CD4-positive, alpha-beta T cell treated with Interleukin-17A for 1 hour (primary cell): ENCODE measurements around the gene OR6N2.

Source experiments
- DNase-seq: peaks from one replicate; pipeline ENCODE4 v3.0.0-alpha.2; 2020

Gene OR6N2, protein sequence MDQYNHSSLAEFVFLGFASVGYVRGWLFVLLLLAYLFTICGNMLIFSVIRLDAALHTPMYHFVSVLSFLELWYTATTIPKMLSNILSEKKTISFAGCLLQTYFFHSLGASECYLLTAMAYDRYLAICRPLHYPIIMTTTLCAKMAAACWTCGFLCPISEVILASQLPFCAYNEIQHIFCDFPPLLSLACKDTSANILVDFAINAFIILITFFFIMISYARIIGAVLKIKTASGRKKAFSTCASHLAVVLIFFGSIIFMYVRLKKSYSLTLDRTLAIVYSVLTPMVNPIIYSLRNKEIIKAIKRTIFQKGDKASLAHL

DNA sequence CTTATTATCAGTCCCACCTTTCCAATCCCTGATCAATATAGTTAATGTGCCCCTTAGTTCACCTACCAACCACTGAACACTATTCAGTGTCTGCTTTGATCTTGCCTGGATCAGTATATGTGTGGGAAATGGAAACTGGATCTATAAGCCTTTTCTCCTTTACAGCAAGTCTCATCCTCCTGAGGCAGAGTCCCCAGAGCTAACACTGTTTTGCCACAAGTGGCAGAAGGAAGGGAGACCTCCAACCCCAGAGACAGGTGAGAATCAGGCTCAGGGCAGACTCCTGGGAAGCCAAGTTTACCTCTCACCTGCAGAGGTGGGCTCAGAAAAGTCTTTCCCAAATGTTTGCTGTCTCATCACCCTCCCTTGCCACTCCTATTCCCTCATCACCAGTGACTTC, at the start of gene OR6N2:
OR6N2 (minus strand) TSS at position 101 of the 400 bp plus-strand sequence. CDS start 3,569 bp downstream, outside the sequence.
- DNase-seq, result no peak

DNA sequence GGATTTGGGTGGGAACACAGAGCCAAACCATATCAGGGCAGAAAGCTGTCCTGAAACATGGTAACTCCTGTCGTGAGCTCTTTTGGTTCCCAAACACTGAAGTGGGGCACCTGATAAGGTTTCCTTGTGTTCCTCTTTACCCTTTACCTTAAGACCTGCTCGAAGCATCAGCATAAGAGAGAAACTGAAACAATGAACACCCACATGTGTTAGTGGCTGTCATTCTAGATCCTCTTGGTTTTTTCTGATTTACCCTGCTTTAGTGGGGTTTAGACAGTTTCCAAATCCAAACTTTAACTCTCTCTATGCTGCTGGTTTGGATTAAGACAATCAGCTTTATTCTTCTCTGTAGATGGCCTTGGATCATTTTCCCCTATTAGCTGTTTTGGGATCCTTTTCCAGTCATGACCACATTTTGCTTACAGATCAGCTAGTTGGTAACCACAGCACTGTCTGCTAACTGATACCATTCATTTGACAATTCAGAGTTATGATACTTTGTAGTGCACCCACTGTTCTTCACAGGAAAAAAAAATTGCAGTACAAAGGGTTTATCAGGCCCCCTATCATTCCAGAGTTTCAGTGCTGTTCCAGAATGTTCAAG, 49.2 kb upstream of the OR6N2 start:
- no peak for DNase-seq

DNA sequence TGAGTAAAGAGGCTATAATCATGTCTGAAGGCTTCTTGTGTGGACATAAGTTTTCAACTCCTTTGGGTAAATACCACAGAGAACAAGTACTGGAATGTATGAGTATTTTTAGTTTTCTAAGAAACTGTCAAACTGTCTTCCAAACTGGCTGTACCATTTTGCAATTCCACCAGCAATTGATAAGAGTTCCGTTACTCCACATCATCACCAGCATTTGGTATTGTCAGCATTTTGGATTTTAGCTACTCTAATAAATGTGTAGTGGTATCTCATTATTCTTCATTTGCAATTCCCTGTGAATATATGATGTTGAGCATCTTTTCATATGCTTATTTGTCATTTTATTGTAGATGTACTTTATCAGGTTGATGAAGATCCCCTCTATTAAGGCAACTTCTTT, 40.7 kb upstream of the OR6N2 start:
- no peak for DNase-seq

DNA sequence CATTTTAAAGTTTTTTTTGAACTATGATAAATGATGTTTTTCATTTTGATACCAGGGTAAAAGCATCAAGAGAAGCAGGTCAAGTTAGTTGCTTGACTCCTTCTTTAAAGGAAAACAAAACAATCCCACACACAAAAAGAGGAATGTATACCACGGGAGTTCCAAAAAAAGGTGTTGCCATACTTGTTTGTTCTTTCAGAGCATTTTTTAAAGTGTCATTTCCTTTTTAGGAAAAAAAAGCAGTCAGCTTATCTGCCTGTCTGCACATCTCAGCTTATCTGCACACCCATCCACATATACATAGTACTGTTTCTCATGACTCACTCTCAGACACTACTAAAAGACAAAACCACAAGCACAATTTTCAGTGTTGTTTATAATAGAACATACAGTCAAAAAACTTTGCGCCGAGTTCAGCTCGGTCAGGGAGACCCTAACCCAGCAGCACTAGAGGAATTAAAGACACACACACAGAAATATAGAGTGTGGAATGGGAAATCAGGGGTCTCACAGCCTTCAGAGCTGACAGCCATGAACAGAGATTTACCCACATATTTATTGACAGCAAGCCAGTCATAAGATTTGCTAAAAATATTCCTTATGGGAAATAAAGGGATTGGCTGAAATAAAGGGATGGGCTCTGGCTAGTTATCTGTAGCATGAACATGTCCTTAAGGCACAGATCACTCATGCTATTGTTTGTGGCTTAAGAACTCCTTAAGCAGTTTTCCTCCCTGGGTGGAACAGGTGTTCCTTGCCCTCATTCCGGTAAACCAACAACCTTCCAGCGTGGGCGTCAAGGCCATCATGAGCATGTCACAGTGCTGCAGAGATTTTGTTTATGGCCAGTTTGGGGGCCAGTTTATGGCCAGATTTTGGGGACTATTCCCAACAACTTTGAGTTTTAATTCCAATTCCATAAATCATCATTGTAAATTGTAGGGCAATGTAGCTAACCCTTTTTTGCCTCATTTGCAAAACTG, 38.7 kb upstream of the OR6N2 start:
- peak; percentile 47 for DNase-seq

DNA sequence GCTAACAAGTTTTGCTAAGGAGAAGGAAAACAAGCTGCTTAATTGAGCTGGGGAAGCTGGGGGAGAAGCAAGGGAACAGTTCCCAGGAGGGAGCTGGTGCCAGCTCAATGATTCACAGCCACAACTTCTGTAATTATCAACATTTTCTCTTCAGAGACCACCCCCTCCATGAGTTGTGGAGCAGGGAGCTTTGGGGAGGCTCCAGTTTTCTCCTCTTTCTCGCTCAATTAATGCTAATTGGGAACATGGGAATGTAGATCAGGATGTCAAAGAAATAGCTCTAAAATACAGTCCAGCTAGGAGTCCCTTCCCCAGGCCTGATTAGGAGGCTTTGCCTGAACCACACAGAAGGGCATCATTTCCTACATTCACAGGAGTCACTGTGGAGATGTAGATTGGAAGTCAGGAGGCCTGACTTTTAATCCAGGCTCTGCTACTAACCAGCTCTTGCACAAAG, 38.0 kb upstream of the OR6N2 start:
- no peak for DNase-seq

DNA sequence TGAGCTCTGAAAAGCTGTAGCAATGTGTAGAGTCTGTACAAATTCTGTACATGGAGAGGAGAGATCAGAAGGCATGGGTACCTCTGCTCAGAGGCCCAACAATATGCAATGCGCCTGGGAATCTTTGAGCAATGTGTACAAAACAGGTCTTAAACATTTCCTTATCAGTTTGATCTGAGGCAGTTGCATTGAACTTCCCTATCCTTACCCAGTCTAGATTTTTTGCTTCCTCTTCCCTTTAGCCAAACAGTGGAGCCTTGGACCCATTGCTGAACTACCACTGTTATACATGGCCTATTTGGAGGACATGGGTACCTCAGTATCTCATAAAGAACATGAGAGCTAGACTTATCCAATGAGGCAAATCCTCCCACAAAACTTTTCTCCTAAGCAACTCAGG, 37.6 kb upstream of the OR6N2 start:
- DNase-seq, result no peak

DNA sequence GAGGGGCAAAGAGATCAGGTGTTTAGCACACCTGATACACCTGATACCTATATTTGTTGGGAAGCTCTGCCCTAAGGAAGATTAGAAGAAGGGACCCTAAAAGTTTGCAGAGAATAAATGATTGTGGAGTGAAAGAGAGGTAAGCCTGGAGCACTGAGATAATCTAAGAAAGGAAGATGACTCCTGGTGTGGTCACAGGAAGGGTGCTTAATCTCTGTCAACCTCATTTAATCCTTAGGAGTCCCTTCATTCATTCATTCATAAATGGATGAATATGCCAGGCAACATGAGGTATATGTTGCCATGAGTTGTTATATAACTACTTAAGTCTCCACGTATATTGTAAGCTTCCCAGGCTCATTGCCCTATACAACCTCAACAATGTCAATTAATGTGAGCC, 34.0 kb upstream of the OR6N2 start:
- DNase-seq, result no peak

DNA sequence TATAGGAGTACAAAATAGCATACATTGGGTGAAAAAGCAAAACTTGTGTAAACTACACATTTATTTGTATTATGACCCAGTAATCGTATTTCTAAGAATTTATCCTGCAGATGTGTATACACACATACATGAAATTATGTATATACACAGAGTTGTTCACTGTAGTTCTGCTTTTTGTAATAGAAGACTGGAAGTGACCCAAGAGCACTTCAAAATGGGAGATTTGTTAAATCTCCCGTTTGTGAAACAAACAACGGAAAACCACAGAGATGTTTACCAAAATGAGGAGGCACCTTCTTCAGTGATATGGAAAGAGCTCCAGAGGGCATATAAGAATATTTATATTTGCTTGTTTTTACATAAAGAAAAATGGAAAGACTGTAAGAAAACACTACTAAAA, 32.2 kb upstream of the OR6N2 start:
- no peak for DNase-seq

DNA sequence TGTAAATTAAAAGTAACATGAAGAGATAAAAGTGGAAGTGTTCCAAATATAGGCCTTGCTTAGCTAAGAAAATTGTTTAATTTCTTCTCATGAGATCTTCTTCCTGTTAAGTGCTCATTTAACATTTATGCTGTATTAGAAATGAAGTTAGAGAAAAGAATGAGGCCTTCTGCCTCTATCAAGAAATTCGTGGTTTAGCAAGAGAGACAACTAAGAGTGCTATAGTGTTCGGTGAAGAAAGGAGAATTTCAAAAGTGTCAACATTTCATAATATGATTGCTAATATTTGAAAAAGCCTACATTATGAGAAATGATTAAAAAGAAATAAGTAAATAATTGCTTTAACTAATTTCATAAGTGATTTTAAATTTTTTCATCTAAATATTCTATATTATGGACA, 31.3 kb upstream of the OR6N2 start:
- DNase-seq, result no peak

DNA sequence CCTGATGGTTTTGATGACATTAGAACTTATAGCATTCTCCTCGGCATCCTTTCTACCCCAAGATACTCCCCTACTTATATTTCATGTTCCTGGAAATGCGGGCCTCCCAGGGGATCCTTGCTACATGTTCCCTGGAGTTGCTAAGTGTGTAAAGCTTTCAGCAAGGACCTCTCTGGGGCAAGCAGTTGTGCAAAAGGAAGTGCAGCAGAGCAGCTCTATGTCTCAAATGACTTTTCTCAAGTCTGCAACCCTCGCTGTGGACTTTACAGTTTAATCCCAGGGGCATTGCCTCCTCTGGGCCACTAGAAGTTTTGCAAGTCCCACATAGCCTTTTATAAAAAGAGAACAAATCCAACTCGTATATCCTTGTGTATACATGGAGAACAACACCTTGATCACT, 29.3 kb upstream of the OR6N2 start:
- no peak for DNase-seq

DNA sequence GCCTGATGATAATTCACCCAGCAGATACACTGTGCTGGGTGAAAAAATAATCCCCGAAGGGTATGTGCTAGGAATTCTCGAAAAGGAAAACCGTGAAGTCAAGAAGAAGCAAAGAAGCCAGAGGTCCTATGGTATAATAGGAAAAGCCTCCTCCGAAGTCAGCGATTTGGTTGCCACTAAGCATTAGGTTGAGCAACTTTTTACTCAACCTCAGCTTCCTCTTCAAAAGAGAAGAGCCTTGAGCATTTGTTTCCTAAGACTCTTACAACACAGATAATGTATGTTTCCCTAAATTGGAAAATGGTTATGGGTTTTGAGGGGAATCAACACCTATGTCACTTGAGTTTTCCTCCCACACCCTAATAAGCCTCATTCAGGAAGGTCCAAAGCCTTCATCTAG, 28.9 kb upstream of the OR6N2 start:
- DNase-seq, result no peak

DNA sequence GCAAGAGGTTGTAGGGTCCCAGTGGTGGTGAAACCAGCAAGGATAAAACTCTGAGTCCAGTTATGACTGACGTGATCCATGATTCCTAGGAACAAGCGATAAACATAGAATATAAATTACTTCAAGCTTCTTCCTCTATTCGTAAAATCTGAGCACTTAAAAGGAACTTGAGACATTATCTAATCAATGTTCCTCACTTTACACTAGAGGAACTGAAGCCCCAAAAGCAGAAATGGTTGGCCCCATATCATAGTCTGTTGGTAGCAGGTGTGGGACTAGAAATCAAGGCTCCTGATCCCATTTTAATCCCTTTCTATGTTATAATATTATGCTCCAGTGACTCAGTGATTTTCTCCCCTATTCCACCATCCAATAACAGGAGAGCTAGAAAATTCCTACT, 28.3 kb upstream of the OR6N2 start:
- no peak for DNase-seq

DNA sequence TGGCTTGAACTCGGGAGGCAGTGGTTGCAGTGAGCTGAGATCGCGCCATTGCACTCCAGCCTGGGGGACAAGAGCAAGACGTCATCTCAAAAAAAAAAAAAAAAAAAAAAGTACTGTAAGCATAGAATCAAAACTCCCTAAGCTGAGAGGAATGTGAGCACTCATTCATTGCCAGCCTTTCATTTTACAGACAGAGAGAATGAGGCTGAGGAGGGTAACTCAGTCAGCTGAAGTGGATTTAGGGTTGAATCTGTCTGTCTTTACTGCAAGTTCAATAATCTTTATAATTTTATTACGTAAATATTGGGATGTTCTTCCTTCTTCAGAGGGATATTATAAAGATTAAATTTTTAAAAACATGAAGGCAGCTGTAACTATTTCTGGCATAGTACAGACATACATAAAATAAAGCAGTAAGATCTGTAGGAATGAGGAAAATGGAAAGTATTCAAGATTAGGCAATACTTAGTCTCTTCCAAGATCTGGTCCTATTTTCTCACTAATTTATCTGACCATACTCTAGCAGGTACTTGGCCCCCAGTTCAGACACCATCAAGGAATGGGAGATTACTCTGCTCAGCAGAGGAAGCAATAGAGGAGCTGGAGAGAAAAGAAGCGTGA, 26.0 kb upstream of the OR6N2 start:
- DNase-seq, result no peak

DNA sequence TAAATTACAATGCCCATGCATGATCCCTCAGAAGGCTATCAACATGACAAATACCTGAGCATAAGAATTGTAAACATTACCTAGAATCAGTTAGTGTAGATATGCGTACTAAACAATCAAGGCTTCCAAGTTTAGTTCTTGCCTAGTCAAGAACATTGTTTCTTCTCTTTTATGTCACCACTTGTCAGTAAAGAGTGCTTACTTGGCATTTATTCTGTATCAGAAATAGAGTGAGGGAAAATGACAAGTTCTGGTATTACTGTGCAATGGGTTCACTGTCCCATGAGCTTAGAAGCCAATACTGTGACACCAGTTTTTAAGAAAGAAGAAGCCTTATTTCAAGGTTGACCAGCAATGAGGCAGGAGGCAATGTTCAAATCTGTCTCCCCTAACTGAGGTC, 22.7 kb upstream of the OR6N2 start:
- no peak for DNase-seq

DNA sequence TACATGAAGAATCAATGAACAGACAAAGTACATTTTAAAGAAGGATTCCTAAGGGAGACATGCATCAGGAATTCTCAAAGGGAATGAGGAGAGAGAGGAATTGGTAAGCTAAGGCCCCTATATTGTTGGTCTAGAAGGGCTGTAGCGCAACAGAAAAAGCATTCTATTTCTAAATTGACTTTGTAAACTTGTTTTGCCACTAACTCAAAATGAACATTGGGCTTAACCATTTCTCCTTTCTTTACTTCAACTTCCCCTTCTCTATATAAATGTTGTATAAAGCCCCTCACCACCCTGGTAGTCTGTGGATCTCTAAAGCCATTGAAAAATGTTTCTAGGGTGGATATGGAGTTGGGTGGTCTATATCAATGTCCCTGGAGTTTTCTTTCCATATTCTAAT, 20.4 kb upstream of the OR6N2 start:
- DNase-seq, result no peak

DNA sequence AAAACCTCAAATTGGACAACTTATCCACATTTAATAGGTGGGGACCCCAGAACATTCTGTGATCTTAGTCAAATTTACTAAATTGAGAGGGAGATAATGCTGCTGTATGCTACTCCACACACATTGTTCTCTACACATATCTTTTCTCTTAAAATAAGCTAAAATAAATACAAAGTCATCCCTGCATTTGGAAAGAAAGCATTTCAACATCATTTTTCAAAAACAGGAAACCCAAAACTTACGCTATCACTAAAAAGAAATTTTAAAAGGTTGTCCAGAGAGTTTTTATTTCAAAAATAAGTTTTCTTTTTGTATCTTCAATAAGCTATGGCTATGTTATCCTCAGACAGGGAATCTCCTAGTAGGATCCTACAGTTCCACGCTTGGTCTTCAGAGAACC, 19.5 kb upstream of the OR6N2 start:
- no peak for DNase-seq

DNA sequence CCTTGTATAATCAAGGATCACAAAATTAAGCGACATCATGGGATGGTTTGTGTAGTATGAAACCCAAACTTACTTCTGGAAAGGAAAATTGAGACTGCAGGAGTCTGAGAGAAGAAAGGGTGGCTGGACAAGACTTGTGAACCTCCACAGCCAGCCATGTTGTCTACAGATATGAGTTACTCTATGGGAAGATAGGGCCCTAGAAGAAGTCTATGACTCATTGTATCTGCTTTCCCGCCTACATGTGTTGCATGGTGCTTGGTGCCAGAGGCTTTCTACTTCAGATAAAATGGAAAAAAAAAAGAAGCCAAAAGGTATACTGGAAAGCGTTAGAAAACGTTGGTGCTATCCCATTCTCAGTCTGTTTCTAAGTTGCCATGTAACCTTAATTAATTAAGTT, 18.7 kb upstream of the OR6N2 start:
- no peak for DNase-seq

DNA sequence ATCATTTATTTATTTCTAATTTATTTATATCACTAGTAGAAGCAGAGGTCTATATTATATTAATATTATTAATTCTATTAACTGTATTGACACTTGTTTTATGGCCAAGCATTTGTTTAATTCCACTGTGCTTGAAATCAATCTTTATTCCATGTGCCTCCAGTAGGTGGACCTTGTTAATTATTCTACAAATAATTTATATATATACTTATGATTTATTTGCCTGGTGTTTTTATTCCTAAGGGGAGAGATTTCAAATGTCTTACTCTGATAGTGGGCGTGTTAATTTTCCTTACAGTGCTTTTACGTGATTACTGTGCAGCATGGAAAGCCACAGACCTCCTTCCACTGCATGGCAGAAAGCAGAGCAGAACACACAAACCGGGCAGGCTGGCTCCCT, 17.5 kb upstream of the OR6N2 start:
- DNase-seq, result no peak

DNA sequence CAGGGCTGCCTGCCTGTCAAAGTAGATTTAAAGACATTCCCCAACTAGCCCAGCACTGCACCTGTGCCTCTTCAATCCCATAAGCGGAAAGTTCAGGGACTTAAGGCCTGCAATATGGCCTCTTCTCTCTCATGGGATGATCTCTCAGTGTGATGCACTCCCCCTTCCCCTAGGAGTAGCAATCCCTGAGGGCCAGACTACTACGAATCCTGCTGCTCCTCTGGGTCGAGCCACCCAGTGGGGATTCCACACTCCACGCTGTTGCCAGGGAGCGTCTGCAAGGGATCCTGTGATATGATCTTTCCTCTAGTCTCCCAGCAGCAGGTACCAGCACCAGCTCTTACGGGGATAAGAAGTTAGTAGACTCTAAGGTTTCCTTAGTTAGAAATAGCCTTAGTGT, 13.2 kb upstream of the OR6N2 start:
- DNase-seq, result no peak

DNA sequence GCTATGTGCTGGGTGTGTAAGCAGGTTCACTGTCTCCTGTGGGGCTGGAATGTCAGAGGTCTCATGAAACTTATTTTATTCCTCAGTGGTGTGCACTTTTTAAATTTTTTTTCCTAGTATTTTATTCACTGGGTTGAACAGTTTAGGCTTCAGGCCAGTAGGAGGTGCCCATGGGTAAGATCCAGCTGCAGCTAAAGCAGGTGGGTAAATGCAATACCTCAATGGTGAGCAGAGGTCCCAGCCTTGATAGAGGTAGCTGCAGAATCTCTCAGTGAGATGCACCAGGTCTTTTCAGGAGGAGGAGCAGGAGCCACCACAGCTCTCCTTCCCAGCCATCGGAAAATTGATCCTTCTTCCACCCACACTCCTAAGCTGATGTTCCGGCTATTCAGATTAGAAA, 12.6 kb upstream of the OR6N2 start:
- peak; percentile 58 for DNase-seq

DNA sequence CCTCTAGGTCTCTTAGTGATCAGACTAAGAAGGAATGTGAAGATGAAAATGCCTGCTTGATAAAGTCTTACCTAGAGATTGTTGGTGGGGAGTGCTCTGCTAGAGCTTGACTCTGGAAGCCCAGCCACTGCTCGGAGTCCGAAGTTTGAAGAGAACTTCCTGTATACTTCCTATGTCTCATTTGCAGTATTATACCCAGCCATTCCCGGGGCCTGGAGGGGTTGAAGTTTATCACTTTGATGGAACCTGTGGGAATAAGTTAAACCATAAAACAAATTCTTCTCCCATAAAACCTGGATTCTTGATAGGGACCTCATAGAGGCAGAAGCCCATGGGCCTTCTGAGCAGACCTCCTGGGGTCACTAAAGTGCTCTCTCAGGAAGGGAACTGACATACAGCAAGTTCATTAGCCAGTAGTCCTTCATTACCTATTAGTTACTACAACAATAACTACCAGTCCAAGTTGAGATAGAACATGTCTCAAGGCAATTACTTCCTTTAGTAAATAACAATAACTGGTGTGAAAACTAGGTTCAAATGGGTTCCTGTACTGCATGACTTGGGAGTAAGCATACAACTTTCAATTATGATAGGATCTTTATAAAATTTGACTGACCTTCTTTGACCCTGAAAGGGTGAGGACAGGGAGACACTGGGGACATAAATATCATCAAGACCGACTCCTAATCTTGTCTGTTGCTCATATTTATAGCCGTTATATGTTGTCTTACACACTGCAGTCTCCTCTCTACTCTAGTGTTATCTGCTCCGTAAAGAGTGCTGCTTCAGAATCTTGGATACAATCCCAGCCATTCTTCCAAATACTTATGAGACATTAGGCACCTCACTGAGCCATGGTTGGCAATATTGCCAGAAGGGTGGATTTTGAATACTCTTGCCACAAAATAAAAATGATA, 8.8 kb downstream of the OR6N2 start, which contains the start of gene OR6N1:
OR6N1 (minus strand) TSS at position 246 of the 917 bp plus-strand sequence. CDS start 5,513 bp downstream, outside the sequence.
- peak; percentile 5 for DNase-seq

DNA sequence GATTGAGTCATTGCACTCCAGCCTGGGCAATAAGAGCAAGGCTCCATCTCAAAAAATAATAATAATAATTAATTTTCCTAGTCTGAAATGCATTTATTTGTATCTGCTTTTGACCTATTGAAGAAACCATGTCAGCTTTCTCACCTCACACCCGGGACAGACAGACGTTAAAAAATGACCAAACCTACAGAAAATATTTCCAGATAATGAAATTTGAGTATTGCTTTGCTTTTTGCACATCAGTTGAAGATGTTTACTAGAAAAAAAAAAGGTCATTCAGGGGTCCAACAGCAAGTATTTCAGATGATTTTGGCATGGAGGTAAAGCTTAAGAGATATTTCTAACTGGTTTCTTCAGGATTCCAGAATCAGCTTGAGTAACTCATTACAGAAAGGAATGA, 26.6 kb downstream of the OR6N2 start, which contains the start of gene OR6K6:
OR6K6 (plus strand) TSS at position 301 of the 400 bp plus-strand sequence. CDS start 168 bp downstream, outside the sequence.
- no peak for DNase-seq
